Stomach (tissue), 9 donors: ENCODE results near the gene EPS8L2. TPM values are rescaled to one million over a fixed set of nuclear protein-coding genes. Genes with fewer than 3 reads are reported as not detected.

Experiments used
- DNase-seq, 2 donors: peaks; one replicate each; pipeline versions ENCODE4 v3.0.0 to v3.0.0-alpha.2; 2013 to 2019
- H3K27ac ChIP-seq, 5 donors: fragments of 200-600 bp in 4 of 5; sonication (generic) in 4 of 5; one replicate each; pipeline ENCODE4 v1.5.1; 2013 to 2019; ENCODE audit warnings: mild to moderate bottlenecking in 1 of 5, moderate library complexity in 1 of 5
- H3K27me3 ChIP-seq, 3 donors: fragments of 200-600 bp; sonication (generic); one replicate each; pipeline ENCODE4 v1.5.1; 2017 to 2019; ENCODE audit warnings: mixed run types in 1 of 3
- H3K36me3 ChIP-seq, 4 donors: fragments of 200-600 bp; sonication (generic); 1 replicate in 3 of 4; 2 replicates in 1 of 4; pipeline ENCODE4 v1.5.1; 2016 to 2019
- H3K4me1 ChIP-seq, 4 donors: fragments of 200-600 bp; sonication (generic); one replicate each; pipeline ENCODE4 v1.5.1; 2016 to 2019
- H3K4me3 ChIP-seq, 4 donors: fragments of 200-600 bp; sonication (generic) in 3 of 4; one replicate each; pipeline ENCODE4 v1.5.1; 2016 to 2019; ENCODE audit warnings: mild to moderate bottlenecking in 1 of 4
- H3K9me3 ChIP-seq, 4 donors: fragments of 200-600 bp; sonication (generic); one replicate each; pipeline ENCODE4 v1.5.1; 2016 to 2019
- EP300 ChIP-seq: sonication (generic); formaldehyde crosslinking; IDR thresholded peaks from one replicate; pipeline ENCODE4 v1.6.1; 2017; ENCODE audit warnings: antibody characterized with exemption
- POLR2A ChIP-seq, 4 donors: fragments of 450-650 bp; IDR thresholded peaks; one replicate each; pipeline ENCODE4 v1.6.1; 2016; ENCODE audit warnings: antibody characterized with exemption in 4 of 4, control low read depth in 2 of 4, mild to moderate bottlenecking in 1 of 4, moderate library complexity in 1 of 4
- POLR2AphosphoS5 ChIP-seq, 3 donors: sonication (generic); formaldehyde crosslinking; IDR thresholded peaks; one replicate each; pipeline ENCODE4 v1.6.1; 2016; ENCODE audit warnings: antibody characterized with exemption in 3 of 3
- WGBS, 5 donors: extraction: QIAGEN DNeasy Blood & Tissue Kit in 3 of 5; methylation state at CpG; one replicate each; pipeline versions ENCODE4 v1.1.5 to v1.1.7; 2013 to 2018; 5-methylcytosine and 5-hydroxymethylcytosine counted together
- intact Hi-C: fragments of 100-400 bp; cut with DNase I; formaldehyde crosslinking; loops from one replicate; pipeline ENCODE4 v1.15.1; 2023; ENCODE audit warnings: low total_unique reads
- polyA plus RNA-seq, 3 donors: library from polyadenylated mRNA; stranded (reverse); fragments of 200-250 nt; gene quantifications; one replicate each; pipeline ENCODE4 v1.2.3, GENCODE V29; 2013
- total RNA-seq, 5 donors: library from RNA; depleted of rRNA; stranded (reverse); fragments of >200 nt; gene quantifications; one replicate each; pipeline versions ENCODE4 v1.1.0 to v1.2.3, GENCODE V29; 2014 to 2016
- TF ChIP-seq, protein P1 (sequence below), 7 experiments: fragments of 450-650 bp in 4 of 7; fragments of 200-600 bp in 3 of 7; sonication (generic) in 3 of 7; IDR thresholded peaks; one replicate each; pipeline ENCODE4 v1.5.1; 2016 to 2019; ENCODE audit warnings: antibody characterized with exemption in 7 of 7, control low read depth in 2 of 7, mild to moderate bottlenecking in 1 of 7
- donor health status: healthy with polysubstance abuse.
- donor health status: Bipolar disorder and iron deficiency.
- donor health status: healthy.

Gene EPS8L2
- total and polyA plus RNA-seq, 8 donors, result 45.0 to 617 (median 180) TPM

- 79 to 94% (median 88%) methylated on average over 7 of the region's 7 CpGs for WGBS, 5 donors
- no peak for DNase-seq
- TF ChIP-seq EP300, result no peak
- TF ChIP-seq, protein P1, sequence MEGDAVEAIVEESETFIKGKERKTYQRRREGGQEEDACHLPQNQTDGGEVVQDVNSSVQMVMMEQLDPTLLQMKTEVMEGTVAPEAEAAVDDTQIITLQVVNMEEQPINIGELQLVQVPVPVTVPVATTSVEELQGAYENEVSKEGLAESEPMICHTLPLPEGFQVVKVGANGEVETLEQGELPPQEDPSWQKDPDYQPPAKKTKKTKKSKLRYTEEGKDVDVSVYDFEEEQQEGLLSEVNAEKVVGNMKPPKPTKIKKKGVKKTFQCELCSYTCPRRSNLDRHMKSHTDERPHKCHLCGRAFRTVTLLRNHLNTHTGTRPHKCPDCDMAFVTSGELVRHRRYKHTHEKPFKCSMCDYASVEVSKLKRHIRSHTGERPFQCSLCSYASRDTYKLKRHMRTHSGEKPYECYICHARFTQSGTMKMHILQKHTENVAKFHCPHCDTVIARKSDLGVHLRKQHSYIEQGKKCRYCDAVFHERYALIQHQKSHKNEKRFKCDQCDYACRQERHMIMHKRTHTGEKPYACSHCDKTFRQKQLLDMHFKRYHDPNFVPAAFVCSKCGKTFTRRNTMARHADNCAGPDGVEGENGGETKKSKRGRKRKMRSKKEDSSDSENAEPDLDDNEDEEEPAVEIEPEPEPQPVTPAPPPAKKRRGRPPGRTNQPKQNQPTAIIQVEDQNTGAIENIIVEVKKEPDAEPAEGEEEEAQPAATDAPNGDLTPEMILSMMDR (IDR thresholded peaks at IDR 0.05), result no peak
- TF ChIP-seq POLR2AphosphoS5 (IDR thresholded peaks at IDR 0.05), result no peak
- no peak for TF ChIP-seq POLR2A (IDR thresholded peaks at IDR 0.05)
- Histone ChIP-seq H3K27me3 (no peaks in the 10 kb centered on the region), H3K27ac (peak overlapping the region in 3 of 5 donors; percentile 22 to 100 (median 97)), H3K9me3 (no peaks in the 10 kb centered on the region), H3K4me3 (no peak overlapping the region), H3K4me1 (peaks cover 45 to 67% (median 54%) of the 10 kb centered on the region in 4 donors), H3K36me3 (peaks cover 6 to 40% (median 30%) of the 10 kb centered on the region in 4 donors)
- intact Hi-C loops, result no loop called here
Observed at GRCh38 chr11:699116-699508, 6.9 kb upstream of the EPS8L2 start.

DNA sequence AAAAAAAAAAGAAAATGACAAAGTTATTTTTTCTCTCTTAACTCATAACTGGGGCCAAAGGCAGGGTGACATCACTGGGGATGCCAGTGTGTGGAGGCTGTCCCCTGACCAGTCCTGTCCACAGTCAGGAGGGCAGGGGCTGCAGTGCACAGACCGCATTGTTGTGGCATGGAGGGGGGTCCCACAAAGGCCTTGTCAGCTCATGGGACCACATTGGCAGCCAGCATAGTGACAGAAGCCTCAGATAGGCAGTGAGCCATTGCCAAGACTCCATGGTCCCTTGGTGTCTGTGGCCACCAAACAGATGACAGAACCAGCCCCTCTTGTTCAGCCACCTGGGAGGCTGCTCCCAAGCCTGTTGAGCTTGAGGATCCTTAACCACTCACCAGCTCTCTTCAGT, 6.3 kb upstream of the EPS8L2 start:
- H3K4me3 ChIP-seq, result no peak overlapping the region
- no peaks in the 10 kb centered on the region for H3K27me3 ChIP-seq
- peak overlapping the region in 2 of 5 donors; percentile 20 to 100 for H3K27ac ChIP-seq
- H3K4me1 ChIP-seq, result peaks cover 45 to 68% (median 55%) of the 10 kb centered on the region in 4 donors
- no peak for DNase-seq
- WGBS, 5 donors, result 93 to 100% (median 100%) methylated on average over 1 of the region's 1 CpG
- peaks cover 6 to 46% (median 33%) of the 10 kb centered on the region in 4 donors for H3K36me3 ChIP-seq
- no peak for TF ChIP-seq POLR2A (IDR thresholded peaks at IDR 0.05)
- no peak for TF ChIP-seq EP300
- TF ChIP-seq POLR2AphosphoS5 (IDR thresholded peaks at IDR 0.05), result no peak
- intact Hi-C loops, result no loop called here
- no peaks in the 10 kb centered on the region for H3K9me3 ChIP-seq

- peaks cover 6 to 48% (median 33%) of the 10 kb centered on the region in 4 donors for H3K36me3 ChIP-seq
- H3K9me3 ChIP-seq, result no peaks in the 10 kb centered on the region
- TF ChIP-seq, protein P1 (IDR thresholded peaks at IDR 0.05), result no peak
- TF ChIP-seq POLR2AphosphoS5 (IDR thresholded peaks at IDR 0.05) (no peak), EP300 (no peak)
- H3K27me3 ChIP-seq, result peaks cover 0 to 17% (median 11%) of the 10 kb centered on the region in 3 donors
- peak overlapping the region in 4 of 5 donors; percentile 89 to 95 (median 92) for H3K27ac ChIP-seq
- intact Hi-C loops, result no loop called here
- no peak for DNase-seq
- peaks cover 45 to 81% (median 66%) of the 10 kb centered on the region in 4 donors for H3K4me1 ChIP-seq
- 86 to 94% (median 92%) methylated on average over 21 to 22 of the region's 22 CpGs for WGBS, 5 donors
- H3K4me3 ChIP-seq, result no peak overlapping the region
Observed at GRCh38 chr11:701741-702461, 4.1 kb upstream of the EPS8L2 start.

GRCh38 chr11:702462-703461, 3.3 kb upstream of the EPS8L2 start:
- TF ChIP-seq, protein P1 (IDR thresholded peaks at IDR 0.05), result no peak
- TF ChIP-seq POLR2AphosphoS5 (IDR thresholded peaks at IDR 0.05), result peak in 2 of 3 donors; percentile 45 to 76
- Histone ChIP-seq H3K27ac (peak overlapping the region; percentile 50 to 95 (median 89)), H3K4me3 (no peak overlapping the region), H3K27me3 (peaks cover 0 to 26% (median 11%) of the 10 kb centered on the region in 3 donors), H3K9me3 (no peaks in the 10 kb centered on the region), H3K4me1 (peaks cover 48 to 81% (median 67%) of the 10 kb centered on the region in 4 donors), H3K36me3 (peaks cover 6 to 48% (median 33%) of the 10 kb centered on the region in 4 donors)
- 32 to 51% (median 41%) methylated on average over 24 to 26 of the region's 26 CpGs for WGBS, 5 donors
- peak; percentile 51 to 84 for DNase-seq
- intact Hi-C loops, result no loop called here
